Fibroblast of skin of left biceps (primary cell): ENCODE results near the gene RABL6.
"Not testable (repeated sequence)": the region's sequence is repeated elsewhere in the genome, so short reads cannot be mapped to it uniquely, and the experiment has no call there.

Source experiments
- DNase-seq, 2 experiments: peaks; one replicate each; pipeline ENCODE4 v3.0.0-alpha.2; 2013; ENCODE audit warnings: low read depth in 2 of 2

The RABL6 gene

GRCh38 chr9:136794281-136794999 lies 13.3 kb upstream of the RABL6 start:
- DNase-seq: no peak

- no peak for DNase-seq
Measured at GRCh38 chr9:136795000-136795348, 12.8 kb upstream of the RABL6 start.

- no peak for DNase-seq
Measured at GRCh38 chr9:136796238-136796774, 11.4 kb upstream of the RABL6 start, which contains the start of gene CCDC183. TSS of gene CCDC183 (plus strand) at chr9:136796338. CDS start at chr9:136796398, 60 bp downstream.

- not testable (repeated sequence) for DNase-seq
Measured at GRCh38 chr9:136796775-136797347, 10.9 kb upstream of the RABL6 start.

GRCh38 chr9:136798708-136799078 lies 9.1 kb upstream of the RABL6 start:
- no peak for DNase-seq

- DNase-seq: no peak
Measured at GRCh38 chr9:136799079-136799853, 8.5 kb upstream of the RABL6 start.

GRCh38 chr9:136799854-136800657 lies 7.7 kb upstream of the RABL6 start:
- DNase-seq: no peak

GRCh38 chr9:136802321-136802720 lies 5.4 kb upstream of the RABL6 start:
- DNase-seq: no peak

- not testable (repeated sequence) for DNase-seq
Measured at GRCh38 chr9:136803009-136803550, 4.7 kb upstream of the RABL6 start.

GRCh38 chr9:136803551-136804508 lies 3.9 kb upstream of the RABL6 start:
- DNase-seq: no peak

GRCh38 chr9:136804509-136805206 lies 3.1 kb upstream of the RABL6 start:
- no peak for DNase-seq

- no peak for DNase-seq
Measured at GRCh38 chr9:136805207-136805740, 2.5 kb upstream of the RABL6 start.

- no peak for DNase-seq
Measured at GRCh38 chr9:136806067-136806466, 1.7 kb upstream of the RABL6 start.

GRCh38 chr9:136806631-136807201 lies 1.0 kb upstream of the RABL6 start:
- DNase-seq: no peak

- DNase-seq: no peak
Measured at GRCh38 chr9:136808075-136808805, 492 bp downstream of the RABL6 start.

GRCh38 chr9:136808806-136809158 lies 1.0 kb downstream of the RABL6 start:
- DNase-seq: no peak

GRCh38 chr9:136814725-136815421 lies 7.1 kb downstream of the RABL6 start:
- no peak for DNase-seq

GRCh38 chr9:136815422-136815782 lies 7.7 kb downstream of the RABL6 start:
- DNase-seq: no peak
